Neural cell (in vitro differentiated cells): ENCODE data around the gene C13orf46.

ENCODE experiments used
- EP300 ChIP-seq: fragments of 450-650 bp; conservative IDR thresholded peaks from 2 replicates; pipeline ENCODE4 v1.6.1; 2014; ENCODE audit warnings: antibody characterized with exemption, mild to moderate bottlenecking, moderate library complexity; ENCODE audit not compliant: poor library complexity, severe bottlenecking
- EZH2 ChIP-seq: fragments of 200-600, 300-800 bp; shearing (Covaris generic), sonication (generic); IDR thresholded peaks from 2 replicates; pipeline ENCODE4 v1.6.1; 2014; ENCODE audit warnings: antibody characterized with exemption, low read length, borderline replicate concordance, mild to moderate bottlenecking; ENCODE audit not compliant: insufficient read depth, poor library complexity, severe bottlenecking
- MXI1 ChIP-seq: fragments of 450-650 bp; conservative IDR thresholded peaks from 2 replicates; pipeline ENCODE4 v1.6.1; 2014; ENCODE audit warnings: antibody characterized with exemption, mild to moderate bottlenecking; ENCODE audit not compliant: poor library complexity, severe bottlenecking
- POLR2AphosphoS5 ChIP-seq: IDR thresholded peaks from 2 replicates; pipeline ENCODE4 v1.6.1; 2012
- RAD21 ChIP-seq: fragments of 450-650 bp; conservative IDR thresholded peaks from 2 replicates; pipeline ENCODE4 v1.6.1; 2014; ENCODE audit warnings: antibody characterized with exemption, mild to moderate bottlenecking, moderate library complexity
- REST ChIP-seq: IDR thresholded peaks from 2 replicates; pipeline ENCODE4 v1.6.1; 2012; ENCODE audit warnings: borderline replicate concordance
- SMC3 ChIP-seq: fragments of 450-650 bp; conservative IDR thresholded peaks from 2 replicates; pipeline ENCODE4 v1.6.1; 2014; ENCODE audit warnings: antibody characterized with exemption, mild to moderate bottlenecking, moderate library complexity; ENCODE audit not compliant: poor library complexity
- TAF1 ChIP-seq: IDR thresholded peaks from 2 replicates; pipeline ENCODE4 v1.6.1; 2012; ENCODE audit warnings: low read depth
- TF ChIP-seq, protein P1 (sequence below): fragments of 450-650 bp; IDR thresholded peaks from 2 replicates; pipeline ENCODE4 v1.5.1; 2014; ENCODE audit warnings: antibody characterized with exemption, mild to moderate bottlenecking, moderate library complexity; ENCODE audit not compliant: poor library complexity, severe bottlenecking

GRCh38 chr13:113929628-113930615 is 44.0 kb downstream of the C13orf46 start:
- no peak for TF ChIP-seq EP300
- TF ChIP-seq MXI1: no peak
- no peak for TF ChIP-seq POLR2AphosphoS5
- no peak for TF ChIP-seq EZH2
- TF ChIP-seq, protein P1, sequence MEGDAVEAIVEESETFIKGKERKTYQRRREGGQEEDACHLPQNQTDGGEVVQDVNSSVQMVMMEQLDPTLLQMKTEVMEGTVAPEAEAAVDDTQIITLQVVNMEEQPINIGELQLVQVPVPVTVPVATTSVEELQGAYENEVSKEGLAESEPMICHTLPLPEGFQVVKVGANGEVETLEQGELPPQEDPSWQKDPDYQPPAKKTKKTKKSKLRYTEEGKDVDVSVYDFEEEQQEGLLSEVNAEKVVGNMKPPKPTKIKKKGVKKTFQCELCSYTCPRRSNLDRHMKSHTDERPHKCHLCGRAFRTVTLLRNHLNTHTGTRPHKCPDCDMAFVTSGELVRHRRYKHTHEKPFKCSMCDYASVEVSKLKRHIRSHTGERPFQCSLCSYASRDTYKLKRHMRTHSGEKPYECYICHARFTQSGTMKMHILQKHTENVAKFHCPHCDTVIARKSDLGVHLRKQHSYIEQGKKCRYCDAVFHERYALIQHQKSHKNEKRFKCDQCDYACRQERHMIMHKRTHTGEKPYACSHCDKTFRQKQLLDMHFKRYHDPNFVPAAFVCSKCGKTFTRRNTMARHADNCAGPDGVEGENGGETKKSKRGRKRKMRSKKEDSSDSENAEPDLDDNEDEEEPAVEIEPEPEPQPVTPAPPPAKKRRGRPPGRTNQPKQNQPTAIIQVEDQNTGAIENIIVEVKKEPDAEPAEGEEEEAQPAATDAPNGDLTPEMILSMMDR: no peak
- no peak for TF ChIP-seq SMC3
- no peak for TF ChIP-seq RAD21
- no peak for TF ChIP-seq TAF1
- no peak for TF ChIP-seq REST
